ENCODE results near the gene NKIRAS1. TPM values are rescaled to one million over a fixed set of nuclear protein-coding genes. Genes with fewer than 3 reads are reported as not detected.

Gene NKIRAS1
- total and polyA plus RNA-seq, 2 of the 8 experiments (the other 6 are each of a cell fraction or from before 2014, with no cell fraction given), result 3.4 to 7.0 TPM

DNA sequence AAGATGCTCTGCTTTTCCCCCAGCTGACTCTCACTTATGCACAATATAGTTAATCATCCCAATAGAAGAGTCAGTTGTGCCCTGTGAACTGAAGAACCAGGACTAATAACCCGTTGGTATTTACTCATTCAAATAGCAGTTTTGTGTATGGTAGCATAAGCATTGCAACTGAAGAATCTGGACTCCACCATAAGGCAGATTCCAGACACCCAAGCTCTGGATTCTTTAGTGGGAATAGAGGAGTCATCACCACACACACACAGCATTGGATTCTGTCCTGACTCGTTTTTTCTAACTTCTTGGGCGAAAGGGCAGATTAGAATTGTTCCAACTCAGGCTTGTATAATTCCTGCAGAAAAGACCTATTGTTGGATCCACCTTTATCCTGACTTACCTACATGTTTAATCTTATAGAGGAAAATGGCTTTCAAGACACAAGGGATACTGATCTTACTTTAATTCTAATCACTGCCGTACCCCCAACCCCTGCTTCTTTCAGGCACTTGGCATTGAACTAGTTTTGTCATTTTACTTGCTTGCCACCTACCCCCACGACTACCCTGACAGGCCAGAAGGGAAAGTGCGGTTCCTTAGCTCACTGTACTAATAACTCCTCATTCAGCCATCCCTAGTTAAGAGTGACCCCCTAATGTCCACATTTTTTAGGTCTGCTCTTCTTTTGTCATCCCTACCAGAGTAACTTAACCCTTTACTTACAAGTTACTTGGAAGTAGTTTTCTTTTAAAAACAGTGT, 42.3 kb downstream of the NKIRAS1 start:
- no peak overlapping the region for H3K27ac ChIP-seq (ENCODE audit: low read depth, low read length)
- no peak overlapping the region for H3K4me3 ChIP-seq (ENCODE audit: extremely low read depth in 1 of 4, insufficient read depth in 2 of 4, low read depth in 3 of 4, low read length in 4 of 4)
- FAIRE-seq (no peak), DNase-seq (ENCODE audit: low read depth in 1 of 2, low spot score in 2 of 2) (no peak)
- H3K4me1 ChIP-seq (replicated peaks in 1 of 4; ENCODE audit: control insufficient read depth in 3 of 4, insufficient read depth in 4 of 4, low read length in 3 of 4), result no peaks in the 10 kb centered on the region; a peak in 2 of 7 replicates
- H4K91ac ChIP-seq (replicated peaks; ENCODE audit: insufficient read length, low read length), result no peak overlapping the region
- H3K27me3 ChIP-seq (replicated peaks in 1 of 4; ENCODE audit: control insufficient read depth in 3 of 4, extremely low read depth in 1 of 4, insufficient read depth in 3 of 4, low read length in 3 of 4), result peaks cover 0 to 1% (median 0%) of the 10 kb centered on the region in 4 experiments; a peak in 1 of 7 replicates
- H3K23ac ChIP-seq (ENCODE audit: insufficient read length), result no peak overlapping the region
- H3K36me3 ChIP-seq (ENCODE audit: control insufficient read depth in 2 of 4, insufficient read depth in 4 of 4, low read length in 3 of 4), result peaks cover 0 to 21% (median 8%) of the 10 kb centered on the region in 4 experiments; a peak in 5 of 8 replicates
- H3K79me2 ChIP-seq (ENCODE audit: control insufficient read depth in 1 of 2, insufficient read depth in 2 of 2, low read length in 2 of 2), result peaks cover 3 to 67% of the 10 kb centered on the region in 2 experiments
- no peak overlapping the region for H3K4me2 ChIP-seq (ENCODE audit: insufficient read depth in 1 of 2, low read depth in 2 of 2, low read length in 2 of 2)
- H3K14ac ChIP-seq (ENCODE audit: insufficient read length), result no peak overlapping the region
- no peak overlapping the region for H3K9ac ChIP-seq (replicated peaks in 1 of 4; ENCODE audit: extremely low read depth in 1 of 4, low read depth in 3 of 4, low read length in 3 of 4)
- no peak overlapping the region for H3K56ac ChIP-seq (replicated peaks; ENCODE audit: insufficient read length, low read depth, low read length)
- H3K18ac ChIP-seq (ENCODE audit: extremely low read depth, low read length), result no peak overlapping the region
- H3K79me1 ChIP-seq (ENCODE audit: low read depth, low read length), result no peaks in the 10 kb centered on the region; the same call in 1 of the 2 replicates
- H2BK20ac ChIP-seq (ENCODE audit: low read length), result no peak overlapping the region
- H3K23me2 ChIP-seq (ENCODE audit: low read depth, low read length), result no peaks in the 10 kb centered on the region
- ChIA-PET POLR2A (ENCODE audit: partially characterized antibody) (interaction anchor here (0.9 to 3.3 kb wide), 3 partner anchors 10 to 42 kb away, joined by 3 to 14 read pairs (median 3); partner anchors contain the start of genes NKIRAS1 and RPL15), CTCF (ENCODE audit: partially characterized antibody) (interaction anchor here (0.7 to 3.2 kb wide), 7 partner anchors 8 to 103 kb away, joined by 3 to 15 read pairs (median 4); no protein-coding TSS in a partner anchor)
- H2BK15ac ChIP-seq (ENCODE audit: low read length), result no peak overlapping the region
- peaks cover 0 to 9% of the 10 kb centered on the region in 2 experiments for H4K20me1 ChIP-seq (replicated peaks in 1 of 2; ENCODE audit: control insufficient read depth in 1 of 2, insufficient read depth in 2 of 2, low read length in 2 of 2)
- H2AK5ac ChIP-seq (ENCODE audit: low read depth, low read length), result no peak overlapping the region
- peaks cover 9 to 11% of the 10 kb centered on the region in 2 experiments; a peak in 3 of 4 replicates for H3K9me3 ChIP-seq (ENCODE audit: insufficient read depth in 2 of 2, low read depth in 1 of 2, low read length in 1 of 2)
- H2BK120ac ChIP-seq (replicated peaks; ENCODE audit: low read depth, low read length), result no peak overlapping the region
- no peak overlapping the region for H2BK12ac ChIP-seq (ENCODE audit: low read depth, low read length)
- H4K8ac ChIP-seq (ENCODE audit: extremely low read depth, insufficient read depth, low read length), result no peak overlapping the region
- H3K4ac ChIP-seq (replicated peaks; ENCODE audit: insufficient read length, low read depth, low read length), result no peak overlapping the region
- 75% methylated on average over 6 of the region's 6 CpGs; no CpG with 5 or more reads in 1 of the 2 experiments for WGBS, 2 experiments (ENCODE audit: extremely low coverage in 1 of 2, insufficient coverage in 1 of 2, insufficient read length in 1 of 2, insufficient replicate concordance in 2 of 2, low coverage in 1 of 2, low lambda C conversion rate in 2 of 2, missing lambda C conversion rate in 1 of 2)
- H2BK5ac ChIP-seq (ENCODE audit: low read depth, low read length), result no peak overlapping the region
- no peak overlapping the region for H4K5ac ChIP-seq (ENCODE audit: insufficient read length, low read depth, low read length)
- H2AFZ ChIP-seq (ENCODE audit: low read length), result no peak overlapping the region
- TF ChIP-seq CHD1 (IDR thresholded peaks at IDR 0.05; ENCODE audit: low read depth, low read length) (no peak), BACH1 (IDR thresholded peaks at IDR 0.05; ENCODE audit: low read length) (no peak), POLR2A (IDR thresholded peaks at IDR 0.05; ENCODE audit: control extremely low read depth in 1 of 2, low read depth in 2 of 2, low read length in 2 of 2) (no peak), SP4 (IDR thresholded peaks at IDR 0.05; ENCODE audit: low read length) (no peak), CBX8 (IDR thresholded peaks at IDR 0.05; ENCODE audit: borderline replicate concordance, low read depth, low read length) (no peak), SP1 (IDR thresholded peaks at IDR 0.05; ENCODE audit: low read depth, low read length) (no peak)
- TF ChIP-seq, protein P1, sequence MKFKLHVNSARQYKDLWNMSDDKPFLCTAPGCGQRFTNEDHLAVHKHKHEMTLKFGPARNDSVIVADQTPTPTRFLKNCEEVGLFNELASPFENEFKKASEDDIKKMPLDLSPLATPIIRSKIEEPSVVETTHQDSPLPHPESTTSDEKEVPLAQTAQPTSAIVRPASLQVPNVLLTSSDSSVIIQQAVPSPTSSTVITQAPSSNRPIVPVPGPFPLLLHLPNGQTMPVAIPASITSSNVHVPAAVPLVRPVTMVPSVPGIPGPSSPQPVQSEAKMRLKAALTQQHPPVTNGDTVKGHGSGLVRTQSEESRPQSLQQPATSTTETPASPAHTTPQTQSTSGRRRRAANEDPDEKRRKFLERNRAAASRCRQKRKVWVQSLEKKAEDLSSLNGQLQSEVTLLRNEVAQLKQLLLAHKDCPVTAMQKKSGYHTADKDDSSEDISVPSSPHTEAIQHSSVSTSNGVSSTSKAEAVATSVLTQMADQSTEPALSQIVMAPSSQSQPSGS (IDR thresholded peaks at IDR 0.05; ENCODE audit: low read length), result no peak
- TF ChIP-seq, protein P2, sequence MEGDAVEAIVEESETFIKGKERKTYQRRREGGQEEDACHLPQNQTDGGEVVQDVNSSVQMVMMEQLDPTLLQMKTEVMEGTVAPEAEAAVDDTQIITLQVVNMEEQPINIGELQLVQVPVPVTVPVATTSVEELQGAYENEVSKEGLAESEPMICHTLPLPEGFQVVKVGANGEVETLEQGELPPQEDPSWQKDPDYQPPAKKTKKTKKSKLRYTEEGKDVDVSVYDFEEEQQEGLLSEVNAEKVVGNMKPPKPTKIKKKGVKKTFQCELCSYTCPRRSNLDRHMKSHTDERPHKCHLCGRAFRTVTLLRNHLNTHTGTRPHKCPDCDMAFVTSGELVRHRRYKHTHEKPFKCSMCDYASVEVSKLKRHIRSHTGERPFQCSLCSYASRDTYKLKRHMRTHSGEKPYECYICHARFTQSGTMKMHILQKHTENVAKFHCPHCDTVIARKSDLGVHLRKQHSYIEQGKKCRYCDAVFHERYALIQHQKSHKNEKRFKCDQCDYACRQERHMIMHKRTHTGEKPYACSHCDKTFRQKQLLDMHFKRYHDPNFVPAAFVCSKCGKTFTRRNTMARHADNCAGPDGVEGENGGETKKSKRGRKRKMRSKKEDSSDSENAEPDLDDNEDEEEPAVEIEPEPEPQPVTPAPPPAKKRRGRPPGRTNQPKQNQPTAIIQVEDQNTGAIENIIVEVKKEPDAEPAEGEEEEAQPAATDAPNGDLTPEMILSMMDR (IDR thresholded peaks at IDR 0.05; ENCODE audit: control extremely low read depth in 1 of 3, insufficient read depth in 1 of 3, low read depth in 1 of 3, low read length in 3 of 3), result no peak

Measured in H1 (cell line).